ENCODE data around the gene PSD2.

GRCh38 chr5:139845846-139846681 is 50.5 kb downstream of the PSD2 start:
- no peak for TF ChIP-seq POLR2A (IDR thresholded peaks at IDR 0.05; ENCODE audit: low read length)
- TF ChIP-seq GATA1 (IDR thresholded peaks at IDR 0.05; ENCODE audit: low read depth, low read length), result no peak

Data from erythroblast (primary cell).